Gastroesophageal sphincter (tissue), 4 donors: ENCODE measurements around the gene AKT3. TPM values are rescaled to one million over a fixed set of nuclear protein-coding genes. Genes with fewer than 3 reads are reported as not detected.

Experiments used
- ATAC-seq: fragments of 150-250 bp; one replicate; pipeline ENCODE4 v1.9.1; 2016; ENCODE audit warnings: mild to moderate bottlenecking, moderate library complexity
- H3K27ac ChIP-seq, 4 donors: fragments of 200-600 bp; sonication (generic) in 3 of 4; 1 replicate in 3 of 4; 2 replicates in 1 of 4; pipeline ENCODE4 v1.5.1; 2016 to 2019
- H3K27me3 ChIP-seq: fragments of 200-600 bp; sonication (generic); one replicate; pipeline ENCODE4 v1.5.1; 2019
- H3K36me3 ChIP-seq, 2 donors: fragments of 200-600 bp; sonication (generic); one replicate each; pipeline ENCODE4 v1.5.1; 2019; ENCODE audit warnings: control low read depth in 1 of 2
- H3K4me1 ChIP-seq, 3 donors: fragments of 200-600 bp; sonication (generic); 1 replicate in 2 of 3; 2 replicates in 1 of 3; pipeline ENCODE4 v1.5.1; 2016 to 2019; ENCODE audit warnings: control low read depth in 2 of 3
- H3K4me3 ChIP-seq, 2 donors: fragments of 200-600 bp; sonication (generic); one replicate each; pipeline ENCODE4 v1.5.1; 2019; ENCODE audit warnings: mild to moderate bottlenecking in 1 of 2, moderate library complexity in 1 of 2
- H3K9me3 ChIP-seq, 3 donors: fragments of 200-600 bp; sonication (generic); one replicate each; pipeline ENCODE4 v1.5.1; 2017 to 2019; ENCODE audit warnings: control low read depth in 2 of 3
- CTCF ChIP-seq, 4 experiments: fragments of 200-600 bp in 2 of 4; fragments of 450-650 bp in 2 of 4; sonication (generic) in 1 of 4; IDR thresholded peaks; one replicate each; pipeline ENCODE4 v1.5.1; 2017 to 2019; ENCODE audit warnings: antibody characterized with exemption in 4 of 4, mild to moderate bottlenecking in 2 of 4, moderate library complexity in 2 of 4
- EP300 ChIP-seq: sonication (generic); formaldehyde crosslinking; IDR thresholded peaks from one replicate; pipeline ENCODE4 v1.6.1; 2017; ENCODE audit warnings: antibody characterized with exemption, mild to moderate bottlenecking
- POLR2A ChIP-seq, 2 donors: fragments of 450-650 bp; IDR thresholded peaks; one replicate each; pipeline ENCODE4 v1.6.1; 2017; ENCODE audit warnings: antibody characterized with exemption in 2 of 2, mild to moderate bottlenecking in 2 of 2, moderate library complexity in 1 of 2
- POLR2AphosphoS5 ChIP-seq: sonication (generic); formaldehyde crosslinking; IDR thresholded peaks from one replicate; pipeline ENCODE4 v1.6.1; 2017; ENCODE audit warnings: antibody characterized with exemption
- WGBS, 2 donors: methylation state at CpG; one replicate each; pipeline ENCODE4 v1.1.5; 2018; ENCODE audit warnings: low coverage in 1 of 2; 5-methylcytosine and 5-hydroxymethylcytosine counted together
- total RNA-seq, 4 donors: library from RNA; depleted of rRNA; stranded (reverse); fragments of >200 nt; gene quantifications; one replicate each; pipeline ENCODE4 v1.1.0, GENCODE V29; 2016

Gene AKT3
- total RNA-seq, 4 donors from 2014 or later: 72.8 to 102 (median 89.3) TPM

GRCh38 chr1:243505986-243506689, 343.9 kb downstream of the AKT3 start:
- no peak for ATAC-seq
- Histone ChIP-seq H3K4me1 (peaks cover 0 to 2% (median 0%) of the 10 kb centered on the region in 3 donors), H3K9me3 (no peaks in the 10 kb centered on the region), H3K36me3 (peaks cover 0 to 86% of the 10 kb centered on the region in 2 donors), H3K27me3 (no peaks in the 10 kb centered on the region), H3K4me3 (no peak overlapping the region), H3K27ac (no peak overlapping the region)
- 79 to 89% methylated on average over 5 to 10 of the region's 10 CpGs for WGBS, 2 donors
- TF ChIP-seq EP300: no peak
- no peak for TF ChIP-seq POLR2A (IDR thresholded peaks at IDR 0.05)
- TF ChIP-seq CTCF (IDR thresholded peaks at IDR 0.05): no peak
- no peak for TF ChIP-seq POLR2AphosphoS5

DNA sequence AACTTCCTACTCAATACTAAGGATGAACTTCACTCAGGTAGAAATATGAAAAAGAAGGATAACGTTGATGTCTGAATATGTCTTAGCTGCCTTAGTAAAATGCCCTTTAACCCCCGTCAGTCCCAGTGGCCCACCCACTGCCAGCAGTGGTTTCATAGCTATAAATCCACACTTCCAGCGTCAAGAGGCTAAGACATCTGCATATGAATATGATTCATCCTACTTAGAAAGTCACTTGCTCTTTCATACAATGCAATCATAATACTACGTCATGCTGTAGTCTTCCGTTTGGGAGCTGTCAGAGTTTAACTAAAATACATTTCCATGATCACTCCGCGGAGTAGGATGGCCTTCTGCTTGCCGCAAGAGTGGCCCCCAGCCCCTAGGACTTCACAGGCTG, 346.9 kb downstream of the AKT3 start:
- Histone ChIP-seq H3K4me3 (no peak overlapping the region), H3K9me3 (no peaks in the 10 kb centered on the region), H3K36me3 (peaks cover 0 to 66% of the 10 kb centered on the region in 2 donors), H3K4me1 (peaks cover 0 to 5% (median 0%) of the 10 kb centered on the region in 3 donors), H3K27ac (no peak overlapping the region), H3K27me3 (no peaks in the 10 kb centered on the region)
- TF ChIP-seq POLR2AphosphoS5: no peak
- no peak for TF ChIP-seq CTCF (IDR thresholded peaks at IDR 0.05)
- no peak for TF ChIP-seq POLR2A (IDR thresholded peaks at IDR 0.05)
- no peak for TF ChIP-seq EP300
- no peak for ATAC-seq
- 95 to 96% methylated on average over 7 to 8 of the region's 8 CpGs for WGBS, 2 donors

- H3K4me1 ChIP-seq: peaks cover 0 to 15% (median 5%) of the 10 kb centered on the region in 3 donors
- no peaks in the 10 kb centered on the region for H3K9me3 ChIP-seq
- no peak overlapping the region for H3K27ac ChIP-seq
- no peaks in the 10 kb centered on the region for H3K27me3 ChIP-seq
- no peak for TF ChIP-seq POLR2AphosphoS5
- TF ChIP-seq POLR2A (IDR thresholded peaks at IDR 0.05): no peak
- no peak for TF ChIP-seq EP300
- TF ChIP-seq CTCF (IDR thresholded peaks at IDR 0.05): no peak
- 47 to 66% methylated on average over 4 to 5 of the region's 5 CpGs for WGBS, 2 donors
- H3K4me3 ChIP-seq: no peak overlapping the region
- H3K36me3 ChIP-seq: peaks cover 0 to 47% of the 10 kb centered on the region in 2 donors
- no peak for ATAC-seq
These were observed 349.0 kb downstream of the AKT3 start for GRCh38 chr1:243501002-243501401.

DNA sequence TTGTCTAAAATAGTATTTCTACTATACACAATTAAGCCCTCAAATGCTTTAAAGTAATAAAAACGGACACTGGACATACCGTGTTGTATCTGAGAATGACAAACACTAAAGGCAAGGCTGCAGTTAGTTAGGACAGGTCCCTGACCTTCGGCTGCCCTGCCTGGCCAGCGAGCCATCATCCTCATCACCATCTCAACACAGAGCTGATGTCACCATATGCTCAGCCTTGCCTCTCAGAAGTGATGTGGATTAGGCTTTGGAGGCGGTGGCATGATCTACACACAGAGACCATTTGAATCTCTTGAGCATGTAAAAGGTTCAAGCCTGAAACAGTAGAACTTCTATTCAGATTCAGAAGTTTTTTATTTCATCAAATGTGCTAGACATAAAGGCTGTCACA, 349.5 kb downstream of the AKT3 start:
- no peak for ATAC-seq
- Histone ChIP-seq H3K9me3 (no peaks in the 10 kb centered on the region), H3K4me3 (no peak overlapping the region), H3K36me3 (peaks cover 0 to 42% of the 10 kb centered on the region in 2 donors), H3K27me3 (no peaks in the 10 kb centered on the region), H3K27ac (no peak overlapping the region), H3K4me1 (peaks cover 0 to 20% (median 9%) of the 10 kb centered on the region in 3 donors)
- 77 to 80% methylated on average over 4 to 5 of the region's 5 CpGs for WGBS, 2 donors
- no peak for TF ChIP-seq CTCF (IDR thresholded peaks at IDR 0.05)
- no peak for TF ChIP-seq POLR2A (IDR thresholded peaks at IDR 0.05)
- no peak for TF ChIP-seq POLR2AphosphoS5
- no peak for TF ChIP-seq EP300

DNA sequence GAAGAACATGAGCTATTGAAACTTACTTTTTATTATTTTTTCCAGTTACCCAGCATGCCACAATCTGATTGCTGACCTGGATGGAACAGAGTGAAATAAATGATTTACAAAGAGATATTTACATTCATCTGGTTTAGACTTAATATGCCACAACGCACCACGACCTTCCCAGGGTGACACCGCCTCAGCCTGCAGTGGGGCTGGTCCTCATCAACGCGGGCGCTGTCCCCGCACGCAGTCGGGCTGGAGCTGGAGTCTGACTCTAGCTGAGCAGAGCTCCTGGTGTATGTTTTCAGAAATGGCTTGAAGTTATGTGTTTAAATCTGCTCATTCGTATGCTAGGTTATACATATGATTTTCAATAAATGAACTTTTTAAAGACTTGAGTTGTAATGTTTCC, 350.3 kb downstream of the AKT3 start:
- H3K27ac ChIP-seq: no peak overlapping the region
- H3K4me1 ChIP-seq: peaks cover 0 to 28% (median 13%) of the 10 kb centered on the region in 3 donors
- WGBS, 2 donors: 95 to 98% methylated on average over 4 to 7 of the region's 10 CpGs
- no peak for TF ChIP-seq POLR2AphosphoS5
- TF ChIP-seq EP300: no peak
- no peak for TF ChIP-seq CTCF (IDR thresholded peaks at IDR 0.05)
- no peak for TF ChIP-seq POLR2A (IDR thresholded peaks at IDR 0.05)
- no peak for ATAC-seq
- H3K4me3 ChIP-seq: no peak overlapping the region
- peaks cover 0 to 34% of the 10 kb centered on the region in 2 donors for H3K36me3 ChIP-seq
- no peaks in the 10 kb centered on the region for H3K9me3 ChIP-seq
- no peaks in the 10 kb centered on the region for H3K27me3 ChIP-seq
